ENCODE measurements around the gene MAZ. TPM values are rescaled to one million over a fixed set of nuclear protein-coding genes. Genes with fewer than 3 reads are reported as not detected.

The MAZ gene
- polyA plus RNA-seq, 1 donor from 2014 or later, result 147 TPM

GRCh38 chr16:29821643-29822115 is 15.3 kb downstream of the MAZ start:
- no peak overlapping the region for H3K9ac ChIP-seq (ENCODE audit: low read length)
- no peak overlapping the region for H3K4me2 ChIP-seq (ENCODE audit: low read length)
- no peaks in the 10 kb centered on the region for H3K9me2 ChIP-seq (ENCODE audit: insufficient read depth, low read length)
- H2AFZ ChIP-seq (ENCODE audit: low read depth, low read length), result no peak overlapping the region
- H4K20me1 ChIP-seq (ENCODE audit: insufficient read depth), result no peaks in the 10 kb centered on the region
- H3F3A ChIP-seq (ENCODE audit: insufficient read depth, low read length, poor library complexity, severe bottlenecking), result no peaks in the 10 kb centered on the region
- no peak overlapping the region for H3K27ac ChIP-seq (ENCODE audit: low read length)
- peaks cover 6% of the 10 kb centered on the region for H3K79me2 ChIP-seq (replicated peaks; ENCODE audit: insufficient read depth, low read length)
- H3K36me3 ChIP-seq (ENCODE audit: insufficient read depth, low read length), result no peaks in the 10 kb centered on the region
- TF ChIP-seq TAF1 (IDR thresholded peaks at IDR 0.05; ENCODE audit: low read depth) (no peak), MXI1 (conservative IDR thresholded peaks at IDR 0.05; ENCODE audit: poor library complexity, severe bottlenecking) (no peak), EZH2 (IDR thresholded peaks at IDR 0.05; ENCODE audit: borderline replicate concordance, insufficient read depth, low read length, poor library complexity, severe bottlenecking) (no peak), CTCF (IDR thresholded peaks at IDR 0.05; ENCODE audit: poor library complexity, severe bottlenecking) (no peak), REST (IDR thresholded peaks at IDR 0.05; ENCODE audit: borderline replicate concordance) (no peak), POLR2AphosphoS5 (IDR thresholded peaks at IDR 0.05) (no peak), EP300 (conservative IDR thresholded peaks at IDR 0.05; ENCODE audit: poor library complexity, severe bottlenecking) (no peak), RAD21 (conservative IDR thresholded peaks at IDR 0.05) (no peak), SMC3 (conservative IDR thresholded peaks at IDR 0.05; ENCODE audit: poor library complexity) (no peak)
- no peak overlapping the region for H3K4me3 ChIP-seq (ENCODE audit: low read length)
- no peaks in the 10 kb centered on the region for H3K9me3 ChIP-seq (ENCODE audit: low read length)
- no peaks in the 10 kb centered on the region for H3K27me3 ChIP-seq (ENCODE audit: insufficient read depth, low read depth, low read length)

GRCh38 chr16:29824589-29825144 is 18.3 kb downstream of the MAZ start:
- TF ChIP-seq POLR2AphosphoS5 (IDR thresholded peaks at IDR 0.05) (no peak), MXI1 (conservative IDR thresholded peaks at IDR 0.05; ENCODE audit: poor library complexity, severe bottlenecking) (no peak)
- H3K4me3 ChIP-seq (ENCODE audit: low read length), result no peak overlapping the region
- H3F3A ChIP-seq (ENCODE audit: insufficient read depth, low read length, poor library complexity, severe bottlenecking), result no peaks in the 10 kb centered on the region
- H2AFZ ChIP-seq (ENCODE audit: low read depth, low read length), result no peak overlapping the region
- H3K4me2 ChIP-seq (ENCODE audit: low read length), result no peak overlapping the region
- no peaks in the 10 kb centered on the region for H3K79me2 ChIP-seq (replicated peaks; ENCODE audit: insufficient read depth, low read length)
- no peak overlapping the region for H3K27ac ChIP-seq (ENCODE audit: low read length)
- no peaks in the 10 kb centered on the region for H3K27me3 ChIP-seq (ENCODE audit: insufficient read depth, low read depth, low read length)
- H3K9me2 ChIP-seq (ENCODE audit: insufficient read depth, low read length), result no peaks in the 10 kb centered on the region
- H3K36me3 ChIP-seq (ENCODE audit: insufficient read depth, low read length), result no peaks in the 10 kb centered on the region
- no peak overlapping the region for H3K9ac ChIP-seq (ENCODE audit: low read length)
- no peaks in the 10 kb centered on the region for H4K20me1 ChIP-seq (ENCODE audit: insufficient read depth)
- no peaks in the 10 kb centered on the region for H3K9me3 ChIP-seq (ENCODE audit: low read length)
